OCI-LY3 (cell line): ENCODE data around the gene FLII.

Experiments used
- CTCF ChIP-seq: fragments of 200-600, 300-600 bp; sonication (generic); IDR thresholded peaks from 2 replicates; pipeline ENCODE4 v1.5.1; 2014; ENCODE audit warnings: antibody characterized with exemption, low read length, low read depth
- EZH2phosphoT487 ChIP-seq: fragments of 200-600 bp; shearing (Covaris generic); IDR thresholded peaks from 2 replicates; pipeline ENCODE4 v1.6.1; 2018; ENCODE audit warnings: antibody characterized with exemption, mixed run types, low read depth

DNA sequence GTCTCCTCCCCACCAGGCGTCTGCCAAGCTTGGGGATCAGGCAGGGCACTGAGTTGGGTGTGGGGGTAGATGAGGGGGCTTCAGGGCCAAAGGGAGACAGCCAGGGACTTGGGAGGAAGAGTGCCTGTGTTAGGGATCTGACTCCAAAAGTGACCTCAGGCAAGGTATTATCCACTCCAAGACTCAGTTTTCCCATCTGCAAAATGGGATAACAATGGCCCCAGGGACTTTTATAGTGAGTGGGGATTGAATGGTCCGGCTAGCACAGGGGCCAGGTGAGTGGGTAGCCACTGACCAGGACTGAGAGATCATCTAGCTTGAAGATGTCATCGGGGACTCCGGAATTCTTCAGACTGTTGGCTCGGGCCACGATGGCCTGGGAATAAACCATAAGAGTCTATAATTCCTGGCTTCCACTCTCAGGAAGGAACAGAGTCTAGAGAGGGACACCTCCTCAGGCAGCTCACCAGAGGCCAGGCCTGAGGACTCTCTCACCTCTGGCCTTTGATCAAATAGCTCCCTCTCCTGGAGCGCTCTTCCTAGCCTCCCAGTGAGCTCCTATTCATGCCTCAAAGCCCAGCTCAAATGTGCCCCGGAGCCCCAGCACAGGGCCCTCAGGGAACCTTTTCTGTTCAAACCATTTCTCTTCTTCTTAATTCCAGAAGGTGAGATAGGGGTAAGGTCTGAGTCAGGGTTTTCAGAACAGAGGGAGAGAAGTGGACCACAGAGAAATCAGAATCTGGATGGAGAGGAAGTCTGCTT lies 3.5 kb downstream of the FLII start:
- TF ChIP-seq EZH2phosphoT487 = no peak
- TF ChIP-seq CTCF = no peak
